GM23338 (cell line): Measurements from ENCODE around the gene ASS1. TPM values are rescaled to one million over a fixed set of nuclear protein-coding genes. Genes with fewer than 3 reads are reported as not detected.

ENCODE experiments used
- ATAC-seq: fragments of 200-7000 bp; cut with Tn5 transposase; 3 replicates; pipeline ENCODE4 v1.9.1; 2020
- DNase-seq: peaks from one replicate; pipeline ENCODE4 v3.0.0-alpha.2; 2015; ENCODE audit warnings: low spot score
- H2AFZ ChIP-seq: fragments of 200-600 bp; sonication (generic); 2 replicates; pipeline ENCODE4 v1.8.0; 2016; ENCODE audit warnings: antibody characterized with exemption, mild to moderate bottlenecking, moderate library complexity
- H3F3A ChIP-seq: fragments of 200-600 bp; sonication (generic); replicated peaks from 2 replicates; pipeline ENCODE4 v1.8.0; 2017; ENCODE audit warnings: antibody characterized with exemption, mixed run types, low read depth
- H3K27ac ChIP-seq: fragments of 200-600 bp; sonication (generic); 2 replicates; pipeline ENCODE4 v1.6.1; 2016; ENCODE audit warnings: low read depth
- H3K27me3 ChIP-seq: fragments of 200-600 bp; sonication (generic); 2 replicates; pipeline ENCODE4 v1.8.0; 2016; ENCODE audit warnings: mild to moderate bottlenecking, mixed run types, moderate library complexity; ENCODE audit not compliant: insufficient read depth
- H3K36me3 ChIP-seq: fragments of 200-600 bp; sonication (generic); 2 replicates; pipeline ENCODE4 v1.8.0; 2016; ENCODE audit warnings: mild to moderate bottlenecking; ENCODE audit not compliant: insufficient read depth
- H3K4me1 ChIP-seq: fragments of 200-600 bp; sonication (generic); 2 replicates; pipeline ENCODE4 v1.8.0; 2016; ENCODE audit warnings: mild to moderate bottlenecking, moderate library complexity; ENCODE audit not compliant: insufficient read depth
- H3K4me2 ChIP-seq: fragments of 200-600 bp; sonication (generic); 2 replicates; pipeline ENCODE4 v1.7.1; 2017; ENCODE audit warnings: mixed run types
- H3K4me3 ChIP-seq: fragments of 200-600 bp; sonication (generic); 2 replicates; pipeline ENCODE4 v1.6.1; 2016; ENCODE audit warnings: mixed run types
- H3K79me2 ChIP-seq: fragments of 200-600 bp; sonication (generic); replicated peaks from 2 replicates; pipeline ENCODE4 v1.8.0; 2017; ENCODE audit warnings: mild to moderate bottlenecking; ENCODE audit not compliant: insufficient read depth
- H3K9me2 ChIP-seq: fragments of 200-600 bp; sonication (generic); 2 replicates; pipeline ENCODE4 v1.8.0; 2017; ENCODE audit not compliant: insufficient read depth
- H4K20me1 ChIP-seq: fragments of 200-600 bp; sonication (generic); replicated peaks from 2 replicates; pipeline ENCODE4 v1.8.0; 2017; ENCODE audit warnings: mild to moderate bottlenecking; ENCODE audit not compliant: insufficient read depth
- H3K27ac Mint-ChIP-seq: 2 replicates; pipeline ENCODE4 v1.8.0; 2020; ENCODE audit warnings: inconsistent platforms, mild to moderate bottlenecking, moderate library complexity, mixed read lengths
- H3K27me3 Mint-ChIP-seq: 3 replicates; pipeline ENCODE4 v1.8.0; 2022; ENCODE audit warnings: low read depth, mild to moderate bottlenecking, moderate library complexity, mixed read lengths, inconsistent platforms; ENCODE audit not compliant: insufficient read depth, poor library complexity
- H3K36me3 Mint-ChIP-seq: 3 replicates; pipeline ENCODE4 v1.8.0; 2021; ENCODE audit warnings: low read depth, mild to moderate bottlenecking, inconsistent platforms, moderate library complexity, mixed read lengths
- H3K4me1 Mint-ChIP-seq: 3 replicates; pipeline ENCODE4 v1.8.0; 2020; ENCODE audit warnings: mild to moderate bottlenecking, inconsistent platforms, mixed read lengths
- H3K4me3 Mint-ChIP-seq: 3 replicates; pipeline ENCODE4 v1.8.0; 2021; ENCODE audit warnings: moderate library complexity, mild to moderate bottlenecking, inconsistent platforms, mixed read lengths
- H3K9me3 Mint-ChIP-seq: 3 replicates; pipeline ENCODE4 v1.8.0; 2020; ENCODE audit warnings: moderate library complexity, mild to moderate bottlenecking, inconsistent platforms, mixed read lengths
- CREB1 ChIP-seq: fragments of 250-450 bp; sonication (Bioruptor Pico); IDR thresholded peaks from 2 replicates; pipeline ENCODE4 v1.5.0; 2020; ENCODE audit warnings: low read depth, mild to moderate bottlenecking, moderate library complexity
- CTCF ChIP-seq, 2 experiments: fragments of 200-600 bp in 1 of 2; sonication (generic) in 1 of 2; conservative IDR thresholded peaks; 2 replicates each; pipeline versions ENCODE4 v1.5.1 to v1.6.1; 2016 to 2017; ENCODE audit warnings: antibody characterized with exemption in 2 of 2, low read depth in 2 of 2, mild to moderate bottlenecking in 2 of 2, moderate library complexity in 1 of 2
- ETS1 ChIP-seq: IDR thresholded peaks from 2 replicates; pipeline ENCODE4 v1.6.1; 2016; ENCODE audit warnings: antibody characterized with exemption
- EZH2 ChIP-seq: fragments of 200-600 bp; sonication (generic); IDR thresholded peaks from one replicate; pipeline ENCODE4 v1.8.0; 2017; ENCODE audit warnings: antibody characterized with exemption, mild to moderate bottlenecking, low read depth; ENCODE audit not compliant: unreplicated experiment
- EZH2phosphoT487 ChIP-seq: fragments of 200-600 bp; sonication (generic); IDR thresholded peaks from one replicate; pipeline ENCODE4 v1.8.1; 2018; ENCODE audit warnings: antibody characterized with exemption; ENCODE audit not compliant: unreplicated experiment
- NANOG ChIP-seq: IDR thresholded peaks from 2 replicates; pipeline ENCODE4 v1.6.1; 2016; ENCODE audit warnings: antibody characterized with exemption, borderline replicate concordance
- POLR2AphosphoS5 ChIP-seq: IDR thresholded peaks from 2 replicates; pipeline ENCODE4 v1.6.1; 2016; ENCODE audit warnings: antibody characterized with exemption, low read depth
- REST ChIP-seq: IDR thresholded peaks from one replicate; pipeline ENCODE4 v1.6.1; 2018; ENCODE audit warnings: antibody characterized with exemption; ENCODE audit not compliant: unreplicated experiment
- STAT1 ChIP-seq: IDR thresholded peaks from one replicate; pipeline ENCODE4 v1.6.1; 2016; ENCODE audit warnings: antibody characterized with exemption; ENCODE audit not compliant: unreplicated experiment
- ZNF114 ChIP-seq: fragments of 250-450 bp; sonication (Bioruptor Pico); IDR thresholded peaks from 2 replicates; pipeline ENCODE4 v1.5.0; 2020; ENCODE audit warnings: mild to moderate bottlenecking, moderate library complexity
- polyA plus RNA-seq: library from polyadenylated mRNA; unstranded; fragments of >200 nt; fragmentation: Nextera tagmentation; extraction: Ambion mirVana; gene quantifications from 2 replicates; pipeline ENCODE4 v1.2.1, GENCODE V29; 2016
- total RNA-seq: library from RNA; depleted of rRNA; stranded (reverse); fragments of >200 nt; shearing (Covaris generic); gene quantifications from 2 replicates; pipeline ENCODE4 v1.2.3, GENCODE V29; 2014
- TF ChIP-seq, protein P1 (sequence below): fragments of 250-450 bp; sonication (Bioruptor Pico); IDR thresholded peaks from 2 replicates; pipeline ENCODE4 v1.5.0; 2020; ENCODE audit warnings: mild to moderate bottlenecking, moderate library complexity

ASS1 gene
- total and polyA plus RNA-seq, 2 experiments from 2014 or later, result 65.8 to 103 TPM

DNA sequence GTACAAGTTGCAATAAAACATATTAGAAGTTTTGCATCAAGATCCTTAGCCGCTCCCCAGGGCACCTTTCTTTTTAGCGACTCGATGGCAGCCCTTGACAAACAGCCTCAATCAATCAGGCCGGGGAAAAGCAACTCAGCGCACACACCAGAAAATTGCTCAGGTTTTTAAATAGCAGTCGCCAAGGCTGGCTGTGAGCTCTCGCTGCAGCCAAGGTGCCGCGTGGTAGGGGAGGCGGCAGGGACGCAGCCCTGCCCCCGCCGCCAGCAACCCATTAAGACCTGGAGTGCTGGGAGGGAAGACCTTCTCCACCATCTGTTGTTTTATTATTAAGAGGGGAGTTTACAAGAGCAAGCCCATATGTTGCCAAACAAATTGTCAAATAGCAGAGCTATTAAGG, 22.6 kb downstream of the ASS1 start (continued):
- no peak for TF ChIP-seq REST
- no peak for TF ChIP-seq NANOG
- TF ChIP-seq POLR2AphosphoS5, result no peak
- TF ChIP-seq EZH2, result no peak

- Mint-ChIP-seq H3K4me1 (peaks cover 28% of the 10 kb centered on the region), H3K27me3 (peaks cover 8% of the 10 kb centered on the region), H3K9me3 (no peaks in the 10 kb centered on the region), H3K27ac (no peak overlapping the region), H3K36me3 (peaks cover 23% of the 10 kb centered on the region), H3K4me3 (no peak overlapping the region)
- Histone ChIP-seq H3K27me3 (no peaks in the 10 kb centered on the region), H3F3A (no peaks in the 10 kb centered on the region), H3K4me3 (no peak overlapping the region), H3K4me2 (no peak overlapping the region), H4K20me1 (no peaks in the 10 kb centered on the region), H3K36me3 (no peaks in the 10 kb centered on the region), H3K79me2 (no peaks in the 10 kb centered on the region), H3K27ac (no peak overlapping the region), H3K9me2 (no peaks in the 10 kb centered on the region), H2AFZ (no peak overlapping the region), H3K4me1 (peaks cover 12% of the 10 kb centered on the region)
- DNase-seq (no peak), ATAC-seq (no peak)
- TF ChIP-seq EZH2phosphoT487 (no peak), POLR2AphosphoS5 (no peak), NANOG (no peak), ZNF114 (CRISPR knock-in tag) (no peak), CREB1 (no peak), EZH2 (no peak), ETS1 (no peak), CTCF (conservative IDR thresholded peaks at IDR 0.05; ENCODE audit: low read depth in 2 of 2) (no peak), STAT1 (no peak)
- TF ChIP-seq, protein P1, sequence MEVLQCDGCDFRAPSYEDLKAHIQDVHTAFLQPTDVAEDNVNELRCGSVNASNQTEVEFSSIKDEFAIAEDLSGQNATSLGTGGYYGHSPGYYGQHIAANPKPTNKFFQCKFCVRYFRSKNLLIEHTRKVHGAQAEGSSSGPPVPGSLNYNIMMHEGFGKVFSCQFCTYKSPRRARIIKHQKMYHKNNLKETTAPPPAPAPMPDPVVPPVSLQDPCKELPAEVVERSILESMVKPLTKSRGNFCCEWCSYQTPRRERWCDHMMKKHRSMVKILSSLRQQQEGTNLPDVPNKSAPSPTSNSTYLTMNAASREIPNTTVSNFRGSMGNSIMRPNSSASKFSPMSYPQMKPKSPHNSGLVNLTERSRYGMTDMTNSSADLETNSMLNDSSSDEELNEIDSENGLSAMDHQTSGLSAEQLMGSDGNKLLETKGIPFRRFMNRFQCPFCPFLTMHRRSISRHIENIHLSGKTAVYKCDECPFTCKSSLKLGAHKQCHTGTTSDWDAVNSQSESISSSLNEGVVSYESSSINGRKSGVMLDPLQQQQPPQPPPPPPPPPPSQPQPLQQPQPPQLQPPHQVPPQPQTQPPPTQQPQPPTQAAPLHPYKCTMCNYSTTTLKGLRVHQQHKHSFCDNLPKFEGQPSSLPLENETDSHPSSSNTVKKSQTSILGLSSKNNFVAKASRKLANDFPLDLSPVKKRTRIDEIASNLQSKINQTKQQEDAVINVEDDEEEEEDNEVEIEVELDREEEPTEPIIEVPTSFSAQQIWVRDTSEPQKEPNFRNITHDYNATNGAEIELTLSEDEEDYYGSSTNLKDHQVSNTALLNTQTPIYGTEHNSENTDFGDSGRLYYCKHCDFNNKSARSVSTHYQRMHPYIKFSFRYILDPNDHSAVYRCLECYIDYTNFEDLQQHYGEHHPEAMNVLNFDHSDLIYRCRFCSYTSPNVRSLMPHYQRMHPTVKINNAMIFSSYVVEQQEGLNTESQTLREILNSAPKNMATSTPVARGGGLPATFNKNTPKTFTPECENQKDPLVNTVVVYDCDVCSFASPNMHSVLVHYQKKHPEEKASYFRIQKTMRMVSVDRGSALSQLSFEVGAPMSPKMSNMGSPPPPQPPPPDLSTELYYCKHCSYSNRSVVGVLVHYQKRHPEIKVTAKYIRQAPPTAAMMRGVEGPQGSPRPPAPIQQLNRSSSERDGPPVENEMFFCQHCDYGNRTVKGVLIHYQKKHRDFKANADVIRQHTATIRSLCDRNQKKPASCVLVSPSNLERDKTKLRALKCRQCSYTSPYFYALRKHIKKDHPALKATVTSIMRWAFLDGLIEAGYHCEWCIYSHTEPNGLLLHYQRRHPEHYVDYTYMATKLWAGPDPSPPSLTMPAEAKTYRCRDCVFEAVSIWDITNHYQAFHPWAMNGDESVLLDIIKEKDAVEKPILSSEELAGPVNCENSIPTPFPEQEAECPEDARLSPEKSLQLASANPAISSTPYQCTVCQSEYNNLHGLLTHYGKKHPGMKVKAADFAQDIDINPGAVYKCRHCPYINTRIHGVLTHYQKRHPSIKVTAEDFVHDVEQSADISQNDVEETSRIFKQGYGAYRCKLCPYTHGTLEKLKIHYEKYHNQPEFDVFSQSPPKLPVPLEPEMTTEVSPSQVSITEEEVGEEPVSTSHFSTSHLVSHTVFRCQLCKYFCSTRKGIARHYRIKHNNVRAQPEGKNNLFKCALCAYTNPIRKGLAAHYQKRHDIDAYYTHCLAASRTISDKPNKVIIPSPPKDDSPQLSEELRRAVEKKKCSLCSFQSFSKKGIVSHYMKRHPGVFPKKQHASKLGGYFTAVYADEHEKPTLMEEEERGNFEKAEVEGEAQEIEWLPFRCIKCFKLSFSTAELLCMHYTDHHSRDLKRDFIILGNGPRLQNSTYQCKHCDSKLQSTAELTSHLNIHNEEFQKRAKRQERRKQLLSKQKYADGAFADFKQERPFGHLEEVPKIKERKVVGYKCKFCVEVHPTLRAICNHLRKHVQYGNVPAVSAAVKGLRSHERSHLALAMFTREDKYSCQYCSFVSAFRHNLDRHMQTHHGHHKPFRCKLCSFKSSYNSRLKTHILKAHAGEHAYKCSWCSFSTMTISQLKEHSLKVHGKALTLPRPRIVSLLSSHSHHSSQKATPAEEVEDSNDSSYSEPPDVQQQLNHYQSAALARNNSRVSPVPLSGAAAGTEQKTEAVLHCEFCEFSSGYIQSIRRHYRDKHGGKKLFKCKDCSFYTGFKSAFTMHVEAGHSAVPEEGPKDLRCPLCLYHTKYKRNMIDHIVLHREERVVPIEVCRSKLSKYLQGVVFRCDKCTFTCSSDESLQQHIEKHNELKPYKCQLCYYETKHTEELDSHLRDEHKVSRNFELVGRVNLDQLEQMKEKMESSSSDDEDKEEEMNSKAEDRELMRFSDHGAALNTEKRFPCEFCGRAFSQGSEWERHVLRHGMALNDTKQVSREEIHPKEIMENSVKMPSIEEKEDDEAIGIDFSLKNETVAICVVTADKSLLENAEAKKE (CRISPR knock-in tag), result no peak
Observed at GRCh38 chr9:130468566-130468965, 23.8 kb downstream of the ASS1 start.
